HFF-Myc (cell line): ENCODE results near the gene PRSS2.

ENCODE experiments used
- DNase-seq: peaks from one replicate; pipeline ENCODE4 v3.0.0-alpha.2; 2011; ENCODE audit warnings: low read depth; ENCODE audit errors: extremely low read depth
- H3K4me3 ChIP-seq: replicated peaks from 2 replicates; pipeline ENCODE4 v1.5.1; 2011; ENCODE audit warnings: low read depth, mild to moderate bottlenecking, control low read depth, low read length
- CTCF ChIP-seq: IDR thresholded peaks from 2 replicates; pipeline ENCODE4 v1.5.1; 2012; ENCODE audit warnings: mild to moderate bottlenecking, low read depth, low read length, control low read depth; ENCODE audit errors: missing control alignments

The PRSS2 gene

DNA sequence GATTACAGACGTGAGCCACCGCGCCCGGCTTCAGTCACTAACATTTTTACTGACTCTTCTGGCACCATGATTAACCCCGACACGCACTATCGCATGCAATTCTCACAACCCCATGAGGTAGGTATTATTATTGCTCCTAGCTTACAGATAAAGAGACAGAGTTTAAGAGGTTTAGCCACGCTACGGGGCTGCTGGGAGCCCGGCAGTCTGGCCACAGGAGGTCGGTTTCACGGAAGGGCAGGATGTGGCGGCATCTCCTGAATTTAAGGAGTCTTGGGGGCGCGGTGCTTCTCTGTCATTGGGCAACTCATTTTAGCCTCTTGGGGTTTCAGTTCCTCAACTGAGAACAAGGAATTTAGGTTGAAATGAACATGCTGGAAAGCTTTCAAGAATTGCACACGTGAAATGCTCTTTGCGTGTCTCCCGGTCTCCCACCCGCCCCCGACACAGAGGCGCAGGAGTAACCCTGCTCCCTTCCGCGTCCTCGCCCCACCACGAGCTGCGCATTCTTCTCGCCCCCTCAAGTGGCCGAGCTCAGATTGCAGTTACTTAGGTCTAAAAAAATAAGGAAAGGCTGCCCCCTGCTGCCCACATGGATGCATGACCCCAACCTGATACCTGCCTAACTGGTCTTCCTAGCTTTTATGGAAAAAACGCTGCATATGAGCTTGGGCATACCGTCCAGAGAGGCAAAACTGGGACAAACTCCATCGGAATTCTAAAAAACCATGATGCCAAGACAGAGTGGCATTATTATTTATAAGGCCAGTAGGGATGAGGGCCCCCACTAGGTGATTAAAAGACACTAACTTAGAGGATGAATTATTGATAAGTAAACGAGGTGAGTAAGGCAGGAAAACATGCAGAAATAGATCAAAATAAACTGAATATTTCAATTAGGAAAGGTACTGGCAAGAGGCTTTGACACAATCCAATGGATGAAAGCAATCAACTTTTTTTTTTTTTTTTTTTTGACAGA, 12.4 kb downstream of the PRSS2 start:
- peak; percentile 85 for TF ChIP-seq CTCF
- peak; percentile 84 for DNase-seq
- H3K4me3 ChIP-seq, result peak overlapping the region; percentile 32

GRCh38 chr7:142784096-142784495, 13.3 kb downstream of the PRSS2 start:
- H3K4me3 ChIP-seq, result no peak overlapping the region
- no peak for TF ChIP-seq CTCF
- DNase-seq, result no peak

- TF ChIP-seq CTCF, result no peak
- DNase-seq, result no peak
- no peak overlapping the region for H3K4me3 ChIP-seq
Measured at GRCh38 chr7:142784716-142785115, 13.9 kb downstream of the PRSS2 start.

DNA sequence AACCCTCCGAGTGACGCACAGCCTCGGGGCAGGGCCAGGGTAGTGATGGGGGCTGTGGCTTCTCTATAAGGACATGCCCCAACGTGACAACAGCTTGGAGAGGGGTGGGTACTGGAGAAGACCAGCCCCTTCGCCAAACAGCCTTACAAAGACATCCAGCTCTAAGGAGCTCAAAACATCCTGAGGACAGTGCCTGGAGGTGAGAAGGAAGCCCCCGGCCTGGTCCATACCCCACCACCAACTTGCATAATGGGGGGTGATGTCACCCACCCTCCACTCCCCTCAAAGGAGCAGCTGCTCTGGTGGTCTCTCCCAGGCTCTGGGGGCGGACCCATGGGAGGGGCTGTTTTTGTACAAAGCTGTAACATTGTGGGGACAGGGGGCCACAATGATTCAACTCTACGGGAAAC, 15.1 kb downstream of the PRSS2 start:
- TF ChIP-seq CTCF, result no peak
- no peak for DNase-seq

DNA sequence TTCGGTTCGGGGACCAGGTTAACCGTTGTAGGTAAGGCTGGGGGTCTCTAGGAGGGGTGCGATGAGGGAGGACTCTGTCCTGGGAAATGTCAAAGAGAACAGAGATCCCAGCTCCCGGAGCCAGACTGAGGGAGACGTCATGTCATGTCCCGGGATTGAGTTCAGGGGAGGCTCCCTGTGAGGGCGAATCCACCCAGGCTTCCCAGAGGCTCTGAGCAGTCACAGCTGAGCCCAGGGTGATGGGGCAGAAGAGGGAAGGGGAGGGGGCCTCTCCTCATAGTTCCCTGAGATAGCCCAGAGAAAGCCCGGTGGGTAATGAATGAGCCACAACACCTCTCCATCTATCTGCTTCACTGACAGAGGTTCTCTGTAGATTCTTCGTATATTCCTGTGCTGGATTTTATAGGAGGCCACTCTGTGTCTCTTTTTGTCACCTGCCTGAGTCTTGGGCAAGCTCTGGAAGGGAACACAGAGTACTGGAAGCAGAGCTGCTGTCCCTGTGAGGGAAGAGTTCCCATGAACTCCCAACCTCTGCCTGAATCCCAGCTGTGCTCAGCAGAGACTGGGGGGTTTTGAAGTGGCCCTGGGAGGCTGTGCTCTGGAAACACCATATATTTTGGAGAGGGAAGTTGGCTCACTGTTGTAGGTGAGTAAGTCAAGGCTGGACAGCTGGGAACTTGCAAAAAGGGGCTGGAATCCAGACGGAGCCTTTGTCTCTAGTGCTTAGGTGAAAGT, 16.4 kb downstream of the PRSS2 start:
- DNase-seq, result no peak
- no peak for TF ChIP-seq CTCF
- H3K4me3 ChIP-seq, result no peak overlapping the region

More for the DNA sequence above, 15.1 kb downstream of the PRSS2 start:
- no peak overlapping the region for H3K4me3 ChIP-seq

DNA sequence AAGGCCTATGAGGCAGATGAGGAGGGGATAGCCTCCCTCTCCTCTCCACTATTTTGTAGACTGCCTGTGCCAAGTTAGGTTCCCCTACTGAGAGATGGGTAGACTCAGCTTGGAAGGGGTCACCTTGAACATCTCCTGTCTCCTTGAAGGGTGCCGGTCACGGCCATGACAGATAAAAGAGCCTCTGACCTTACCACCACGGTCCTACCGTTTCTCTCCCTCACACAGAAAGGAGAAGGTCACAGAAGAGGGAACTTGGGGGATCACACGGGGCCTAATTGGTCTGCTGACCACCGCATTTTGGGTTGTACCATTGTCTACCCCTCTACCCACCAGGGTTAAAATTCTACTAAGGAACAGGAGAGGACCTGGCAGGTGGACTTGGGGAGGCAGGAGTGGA, 17.0 kb downstream of the PRSS2 start:
- H3K4me3 ChIP-seq, result no peak overlapping the region
- DNase-seq, result no peak
- no peak for TF ChIP-seq CTCF
